IMR-90 (cell line): Measurements from ENCODE around the gene G3BP1.

ENCODE experiments used
- MXI1 ChIP-seq: IDR thresholded peaks from 2 replicates; pipeline ENCODE4 v1.6.1; 2012; ENCODE audit warnings: low read depth, mild to moderate bottlenecking, low read length, moderate library complexity, borderline replicate concordance
- POLR2A ChIP-seq: IDR thresholded peaks from 2 replicates; pipeline ENCODE4 v1.6.1; 2012; ENCODE audit warnings: mild to moderate bottlenecking, low read depth, low read length
- TF ChIP-seq, protein P1 (sequence below): conservative IDR thresholded peaks from 2 replicates; pipeline ENCODE4 v1.5.1; 2012; ENCODE audit warnings: mild to moderate bottlenecking, low read depth, low read length, improper control_type of control experiment
- TF ChIP-seq, protein P2 (sequence below): fragments of 150-350 bp; IDR thresholded peaks from 2 replicates; pipeline ENCODE4 v1.6.1; 2016; ENCODE audit warnings: low read depth, mild to moderate bottlenecking, low read length, moderate library complexity, borderline replicate concordance
- TF ChIP-seq, protein P3 (sequence below): fragments of 150-350 bp; IDR thresholded peaks from 2 replicates; pipeline ENCODE4 v1.6.1; 2017; ENCODE audit warnings: mild to moderate bottlenecking, antibody characterized with exemption, low read length, low read depth

DNA sequence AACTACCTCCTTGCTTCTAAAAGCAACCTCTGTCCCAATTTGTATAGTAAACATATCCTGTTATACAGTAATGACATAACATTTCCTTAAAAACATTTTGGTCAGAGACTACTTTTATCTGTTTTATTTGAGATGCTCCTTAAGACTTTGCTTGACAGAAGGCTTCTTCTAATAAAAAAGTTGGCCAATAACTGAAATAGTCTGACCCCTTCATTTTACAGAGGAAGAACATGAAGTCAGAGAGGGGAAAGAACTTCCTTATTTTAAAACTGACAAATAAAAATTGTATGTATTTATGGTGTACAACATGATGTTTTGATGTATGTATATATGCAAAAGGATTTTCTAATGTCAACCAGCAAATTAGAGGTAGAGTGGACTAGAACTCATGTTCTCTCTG, 49.2 kb upstream of the G3BP1 start:
- TF ChIP-seq, protein P1, sequence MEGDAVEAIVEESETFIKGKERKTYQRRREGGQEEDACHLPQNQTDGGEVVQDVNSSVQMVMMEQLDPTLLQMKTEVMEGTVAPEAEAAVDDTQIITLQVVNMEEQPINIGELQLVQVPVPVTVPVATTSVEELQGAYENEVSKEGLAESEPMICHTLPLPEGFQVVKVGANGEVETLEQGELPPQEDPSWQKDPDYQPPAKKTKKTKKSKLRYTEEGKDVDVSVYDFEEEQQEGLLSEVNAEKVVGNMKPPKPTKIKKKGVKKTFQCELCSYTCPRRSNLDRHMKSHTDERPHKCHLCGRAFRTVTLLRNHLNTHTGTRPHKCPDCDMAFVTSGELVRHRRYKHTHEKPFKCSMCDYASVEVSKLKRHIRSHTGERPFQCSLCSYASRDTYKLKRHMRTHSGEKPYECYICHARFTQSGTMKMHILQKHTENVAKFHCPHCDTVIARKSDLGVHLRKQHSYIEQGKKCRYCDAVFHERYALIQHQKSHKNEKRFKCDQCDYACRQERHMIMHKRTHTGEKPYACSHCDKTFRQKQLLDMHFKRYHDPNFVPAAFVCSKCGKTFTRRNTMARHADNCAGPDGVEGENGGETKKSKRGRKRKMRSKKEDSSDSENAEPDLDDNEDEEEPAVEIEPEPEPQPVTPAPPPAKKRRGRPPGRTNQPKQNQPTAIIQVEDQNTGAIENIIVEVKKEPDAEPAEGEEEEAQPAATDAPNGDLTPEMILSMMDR: no peak
- TF ChIP-seq MXI1 (no peak), POLR2A (no peak)
- TF ChIP-seq, protein P2, sequence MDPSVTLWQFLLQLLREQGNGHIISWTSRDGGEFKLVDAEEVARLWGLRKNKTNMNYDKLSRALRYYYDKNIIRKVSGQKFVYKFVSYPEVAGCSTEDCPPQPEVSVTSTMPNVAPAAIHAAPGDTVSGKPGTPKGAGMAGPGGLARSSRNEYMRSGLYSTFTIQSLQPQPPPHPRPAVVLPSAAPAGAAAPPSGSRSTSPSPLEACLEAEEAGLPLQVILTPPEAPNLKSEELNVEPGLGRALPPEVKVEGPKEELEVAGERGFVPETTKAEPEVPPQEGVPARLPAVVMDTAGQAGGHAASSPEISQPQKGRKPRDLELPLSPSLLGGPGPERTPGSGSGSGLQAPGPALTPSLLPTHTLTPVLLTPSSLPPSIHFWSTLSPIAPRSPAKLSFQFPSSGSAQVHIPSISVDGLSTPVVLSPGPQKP: no peak
- TF ChIP-seq, protein P3, sequence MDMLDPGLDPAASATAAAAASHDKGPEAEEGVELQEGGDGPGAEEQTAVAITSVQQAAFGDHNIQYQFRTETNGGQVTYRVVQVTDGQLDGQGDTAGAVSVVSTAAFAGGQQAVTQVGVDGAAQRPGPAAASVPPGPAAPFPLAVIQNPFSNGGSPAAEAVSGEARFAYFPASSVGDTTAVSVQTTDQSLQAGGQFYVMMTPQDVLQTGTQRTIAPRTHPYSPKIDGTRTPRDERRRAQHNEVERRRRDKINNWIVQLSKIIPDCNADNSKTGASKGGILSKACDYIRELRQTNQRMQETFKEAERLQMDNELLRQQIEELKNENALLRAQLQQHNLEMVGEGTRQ: no peak
